Fibroblast of lung (primary cell): ENCODE results near the gene PRR36. TPM values are rescaled to one million over a fixed set of nuclear protein-coding genes. Genes with fewer than 3 reads are reported as not detected.

Source experiments
- DNase-seq, 2 donors: peaks; one replicate each; pipeline versions ENCODE4 v3.0.0 to v3.0.0-alpha.2; 2010; ENCODE audit warnings: low read depth in 2 of 2
- H2AFZ ChIP-seq: 2 replicates; pipeline ENCODE4 v1.5.1; 2012; ENCODE audit warnings: low read length, control low read depth, inconsistent platforms
- H3K27ac ChIP-seq: 2 replicates; pipeline ENCODE4 v1.5.1; 2011; ENCODE audit warnings: low read length, control low read depth; ENCODE audit not compliant: insufficient read depth
- H3K27me3 ChIP-seq: 2 replicates; pipeline ENCODE4 v1.5.1; 2011; ENCODE audit warnings: mild to moderate bottlenecking, low read length; ENCODE audit not compliant: control insufficient read depth, insufficient read depth
- H3K36me3 ChIP-seq: 2 replicates; pipeline ENCODE4 v1.5.1; 2011; ENCODE audit warnings: low read length; ENCODE audit not compliant: control insufficient read depth, insufficient read depth
- H3K4me1 ChIP-seq: 2 replicates; pipeline ENCODE4 v1.5.1; 2011; ENCODE audit warnings: low read length; ENCODE audit not compliant: control insufficient read depth, insufficient read depth; ENCODE audit errors: extremely low read depth
- H3K4me2 ChIP-seq: 2 replicates; pipeline ENCODE4 v1.5.1; 2011; ENCODE audit warnings: low read length, control low read depth; ENCODE audit not compliant: insufficient read depth; ENCODE audit errors: extremely low read depth
- H3K4me3 ChIP-seq, 4 experiments: fragments of 200-600 bp in 1 of 4; sonication (generic) in 1 of 4; replicated peaks in 1 of 4; 2 replicates each; pipeline ENCODE4 v1.5.1; 2011 to 2016; ENCODE audit warnings: low read length in 4 of 4, low read depth in 3 of 4, mild to moderate bottlenecking in 3 of 4, control low read depth in 2 of 4, inconsistent platforms in 1 of 4, mixed read lengths in 1 of 4; ENCODE audit not compliant: insufficient read depth in 1 of 4; ENCODE audit errors: control extremely low read depth in 1 of 4
- H3K79me2 ChIP-seq: 2 replicates; pipeline ENCODE4 v1.5.1; 2012; ENCODE audit warnings: mild to moderate bottlenecking, low read length, inconsistent platforms; ENCODE audit not compliant: control insufficient read depth, insufficient read depth
- H3K9ac ChIP-seq: 2 replicates; pipeline ENCODE4 v1.5.1; 2011; ENCODE audit warnings: mild to moderate bottlenecking, low read length, control low read depth; ENCODE audit not compliant: insufficient read depth
- H3K9me3 ChIP-seq: 2 replicates; pipeline ENCODE4 v1.5.1; 2012; ENCODE audit warnings: low read depth, low read length; ENCODE audit not compliant: control insufficient read depth, insufficient read depth
- H4K20me1 ChIP-seq: 2 replicates; pipeline ENCODE4 v1.5.1; 2011; ENCODE audit warnings: low read length; ENCODE audit not compliant: control insufficient read depth, insufficient read depth; ENCODE audit errors: extremely low read depth
- EZH2 ChIP-seq: IDR thresholded peaks from 2 replicates; pipeline ENCODE4 v1.5.1; 2012; ENCODE audit warnings: low read length, control low read depth, mild to moderate bottlenecking; ENCODE audit errors: missing control alignments
- polyA plus RNA-seq, 2 donors: library from polyadenylated mRNA; depleted of rRNA in 1 of 2; stranded (reverse) in 1 of 2; unstranded in 1 of 2; fragments of >200 nt; gene quantifications; 2 replicates each; pipeline ENCODE4 v1.2.1, GENCODE V29; 2011 to 2012; ENCODE audit warnings: missing spikeins in 1 of 2
- total RNA-seq: library from RNA; depleted of rRNA; stranded (reverse); fragments of >200 nt; gene quantifications from 2 replicates; pipeline ENCODE4 v1.2.1, GENCODE V29; 2014
- TF ChIP-seq, protein P1 (sequence below), 2 donors: IDR thresholded peaks in 1 of 2; conservative IDR thresholded peaks in 1 of 2; 1 replicate in 1 of 2; 2 replicates in 1 of 2; pipeline ENCODE4 v1.5.1; 2011 to 2012; ENCODE audit warnings: low read length in 2 of 2, control low read depth in 1 of 2, inconsistent platforms in 1 of 2, low read depth in 1 of 2, mild to moderate bottlenecking in 1 of 2

PRR36 gene
- total and polyA plus RNA-seq, 2 donors (not counting 1 experiment from before 2014, with no cell fraction given): under 0.01 TPM; not detected in 1

DNA sequence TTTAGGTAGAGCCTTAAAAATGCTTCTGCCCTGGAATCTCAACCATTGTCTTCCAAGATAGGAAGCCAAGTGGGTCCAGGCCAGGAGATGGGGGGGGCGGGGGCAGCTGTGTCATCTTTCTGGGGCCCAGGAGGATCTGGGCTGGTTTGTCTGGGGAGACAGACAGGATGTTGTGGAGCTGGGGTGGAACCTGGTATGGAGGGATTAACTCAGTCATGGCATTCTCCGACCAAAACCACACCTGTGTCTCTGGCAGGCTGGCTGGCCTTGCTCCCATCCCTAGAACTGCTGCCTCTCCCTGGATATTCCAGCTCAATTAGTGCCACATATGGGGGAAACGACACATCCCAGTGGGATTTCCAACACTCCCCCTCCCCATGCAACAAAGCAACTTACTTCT lies 26.7 kb upstream of the PRR36 start:
- no peak for DNase-seq

GRCh38 chr19:7900401-7900870 lies 26.2 kb upstream of the PRR36 start:
- Histone ChIP-seq H3K9me3 (no peaks in the 10 kb centered on the region), H2AFZ (no peak overlapping the region)

More for the DNA sequence above, 26.7 kb upstream of the PRR36 start:
- H3K79me2 ChIP-seq: peaks cover 19% of the 10 kb centered on the region
- no peaks in the 10 kb centered on the region for H3K9me3 ChIP-seq
- H3K4me1 ChIP-seq: peaks cover 6% of the 10 kb centered on the region
- no peak overlapping the region for H3K9ac ChIP-seq
- H3K27me3 ChIP-seq: no peaks in the 10 kb centered on the region
- TF ChIP-seq, protein P1, sequence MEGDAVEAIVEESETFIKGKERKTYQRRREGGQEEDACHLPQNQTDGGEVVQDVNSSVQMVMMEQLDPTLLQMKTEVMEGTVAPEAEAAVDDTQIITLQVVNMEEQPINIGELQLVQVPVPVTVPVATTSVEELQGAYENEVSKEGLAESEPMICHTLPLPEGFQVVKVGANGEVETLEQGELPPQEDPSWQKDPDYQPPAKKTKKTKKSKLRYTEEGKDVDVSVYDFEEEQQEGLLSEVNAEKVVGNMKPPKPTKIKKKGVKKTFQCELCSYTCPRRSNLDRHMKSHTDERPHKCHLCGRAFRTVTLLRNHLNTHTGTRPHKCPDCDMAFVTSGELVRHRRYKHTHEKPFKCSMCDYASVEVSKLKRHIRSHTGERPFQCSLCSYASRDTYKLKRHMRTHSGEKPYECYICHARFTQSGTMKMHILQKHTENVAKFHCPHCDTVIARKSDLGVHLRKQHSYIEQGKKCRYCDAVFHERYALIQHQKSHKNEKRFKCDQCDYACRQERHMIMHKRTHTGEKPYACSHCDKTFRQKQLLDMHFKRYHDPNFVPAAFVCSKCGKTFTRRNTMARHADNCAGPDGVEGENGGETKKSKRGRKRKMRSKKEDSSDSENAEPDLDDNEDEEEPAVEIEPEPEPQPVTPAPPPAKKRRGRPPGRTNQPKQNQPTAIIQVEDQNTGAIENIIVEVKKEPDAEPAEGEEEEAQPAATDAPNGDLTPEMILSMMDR (conservative IDR thresholded peaks at IDR 0.05 in 1 of 2, IDR thresholded peaks at IDR 0.05 in 1 of 2; ENCODE audit: low read depth in 1 of 2, low read length in 2 of 2): no peak
- no peak for TF ChIP-seq EZH2
- no peak overlapping the region for H3K27ac ChIP-seq
- H4K20me1 ChIP-seq: no peaks in the 10 kb centered on the region
- H3K36me3 ChIP-seq: peaks cover 2% of the 10 kb centered on the region
- no peak overlapping the region for H3K4me2 ChIP-seq
- no peak overlapping the region for H3K4me3 ChIP-seq
- H2AFZ ChIP-seq: no peak overlapping the region

GRCh38 chr19:7899751-7900378 lies 25.7 kb upstream of the PRR36 start:
- no peak overlapping the region for H3K4me2 ChIP-seq
- peaks cover 9% of the 10 kb centered on the region for H3K79me2 ChIP-seq
- TF ChIP-seq, protein P1 (conservative IDR thresholded peaks at IDR 0.05 in 1 of 2, IDR thresholded peaks at IDR 0.05 in 1 of 2; ENCODE audit: low read depth in 1 of 2, low read length in 2 of 2): no peak
- TF ChIP-seq EZH2: no peak
- H3K9ac ChIP-seq: no peak overlapping the region
- no peak for DNase-seq
- peaks cover 2% of the 10 kb centered on the region for H3K36me3 ChIP-seq
- no peaks in the 10 kb centered on the region for H3K27me3 ChIP-seq
- no peak overlapping the region for H3K27ac ChIP-seq
- no peaks in the 10 kb centered on the region for H4K20me1 ChIP-seq
- H3K4me3 ChIP-seq: no peak overlapping the region
- no peaks in the 10 kb centered on the region for H3K9me3 ChIP-seq
- peaks cover 3% of the 10 kb centered on the region for H3K4me1 ChIP-seq
- H2AFZ ChIP-seq: no peak overlapping the region

More at GRCh38 chr19:7900401-7900870, 26.2 kb upstream of the PRR36 start:
- TF ChIP-seq EZH2: no peak
- TF ChIP-seq, protein P1 (conservative IDR thresholded peaks at IDR 0.05 in 1 of 2, IDR thresholded peaks at IDR 0.05 in 1 of 2; ENCODE audit: low read depth in 1 of 2, low read length in 2 of 2): no peak
- H3K27me3 ChIP-seq: no peaks in the 10 kb centered on the region
- H3K27ac ChIP-seq: no peak overlapping the region
- no peak overlapping the region for H3K9ac ChIP-seq
- H4K20me1 ChIP-seq: no peaks in the 10 kb centered on the region
- peaks cover 6% of the 10 kb centered on the region for H3K4me1 ChIP-seq
- peaks cover 2% of the 10 kb centered on the region for H3K36me3 ChIP-seq
- no peak overlapping the region for H3K4me3 ChIP-seq
- no peak overlapping the region for H3K4me2 ChIP-seq
- no peak for DNase-seq
- H3K79me2 ChIP-seq: peaks cover 14% of the 10 kb centered on the region
